Measurements from ENCODE around the gene CD59.

GRCh38 chr11:33703234-33703633 is 33.0 kb downstream of the CD59 start:
- TF ChIP-seq CTCF (conservative IDR thresholded peaks at IDR 0.05; ENCODE audit: low read depth, low read length) (no peak), POLR2A (IDR thresholded peaks at IDR 0.05; ENCODE audit: low read depth, low read length) (no peak), RFX5 (IDR thresholded peaks at IDR 0.05; ENCODE audit: low read depth, low read length) (no peak)
